Immature natural killer cell (primary cell): Measurements from ENCODE around the gene RFX3. TPM values are rescaled to one million over a fixed set of nuclear protein-coding genes. Genes with fewer than 3 reads are reported as not detected.

Experiments
- DNase-seq, 3 donors: peaks; one replicate each; pipeline ENCODE4 v3.0.0; 2022; ENCODE audit warnings: mixed read lengths in 1 of 3
- H3K27ac Mint-ChIP-seq, 6 donors: one replicate each; pipeline ENCODE4 v1.8.0; 2020; ENCODE audit warnings: mixed read lengths in 6 of 6, mild to moderate bottlenecking in 5 of 6, inconsistent platforms in 4 of 6, moderate library complexity in 3 of 6
- H3K27me3 Mint-ChIP-seq, 3 donors: one replicate each; pipeline ENCODE4 v1.8.0; 2020 to 2021; ENCODE audit warnings: low read depth in 3 of 3, mild to moderate bottlenecking in 3 of 3, mixed read lengths in 3 of 3, moderate library complexity in 3 of 3, inconsistent platforms in 1 of 3
- H3K36me3 Mint-ChIP-seq, 3 donors: one replicate each; pipeline ENCODE4 v1.8.0; 2020; ENCODE audit warnings: mixed read lengths in 3 of 3, inconsistent platforms in 2 of 3, mild to moderate bottlenecking in 2 of 3
- H3K4me1 Mint-ChIP-seq, 2 donors: one replicate each; pipeline ENCODE4 v1.8.0; 2020; ENCODE audit warnings: inconsistent platforms in 2 of 2, mild to moderate bottlenecking in 2 of 2, mixed read lengths in 2 of 2, moderate library complexity in 1 of 2
- H3K4me3 Mint-ChIP-seq, 5 donors: one replicate each; pipeline ENCODE4 v1.8.0; 2020; ENCODE audit warnings: mild to moderate bottlenecking in 5 of 5, mixed read lengths in 5 of 5, inconsistent platforms in 3 of 5, moderate library complexity in 3 of 5
- H3K9me3 Mint-ChIP-seq, 6 donors: one replicate each; pipeline ENCODE4 v1.8.0; 2020; ENCODE audit warnings: mild to moderate bottlenecking in 6 of 6, mixed read lengths in 6 of 6, inconsistent platforms in 4 of 6, moderate library complexity in 3 of 6
- polyA plus RNA-seq, 3 donors: library from polyadenylated mRNA; unstranded; fragments of 300-500 nt; fragmentation: Illumina TruSeq; gene quantifications; one replicate each; pipeline ENCODE4 v1.2.3, GENCODE V29; 2021

Gene RFX3
- polyA plus RNA-seq = 1 to 10 TPM; 4.5 to 6.5 (median 4.5) TPM

- Mint-ChIP-seq H3K36me3 (peaks cover 0 to 8% (median 4%) of the 10 kb centered on the region in 3 donors), H3K9me3 (peaks cover 0 to 2% (median 0%) of the 10 kb centered on the region in 6 donors), H3K4me3 (peak within 1 kb of the TSS; percentile 88 to 97 (median 91)), H3K27ac (peak within 1 kb of the TSS; percentile 94 to 99 (median 98)), H3K4me1 (peaks cover 51 to 72% of the 10 kb centered on the region in 2 donors), H3K27me3 (peaks cover 26 to 38% (median 36%) of the 10 kb centered on the region in 3 donors)
- peak; percentile 91 to 95 (median 94) for DNase-seq
Measured at GRCh38 chr9:3525836-3526164, at the start of gene RFX3. Gene RFX3, minus strand, starts transcription at chr9:3526001. Its CDS starts 130,413 bp downstream, at chr9:3395588.

DNA sequence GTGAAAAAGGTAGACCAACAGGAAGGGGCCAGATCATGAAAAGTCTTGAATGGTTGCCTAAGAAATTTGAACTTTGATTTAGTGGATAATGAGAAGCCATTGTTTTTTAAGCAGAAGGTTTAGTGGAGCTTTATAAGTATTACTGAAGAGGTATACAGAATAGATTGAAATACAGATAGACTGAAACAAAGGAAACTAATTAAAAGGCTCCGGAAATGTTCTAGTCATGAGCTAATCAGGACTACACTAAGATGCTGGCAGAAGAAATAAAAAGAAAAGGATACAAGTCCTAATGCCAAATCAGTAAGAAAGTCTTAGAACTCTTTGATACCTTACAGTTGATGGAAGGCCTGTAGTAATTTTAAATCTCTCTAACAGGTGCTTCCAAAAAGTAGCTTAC lies 45.7 kb upstream of the RFX3 start:
- H3K36me3 Mint-ChIP-seq = peaks cover 0 to 4% (median 4%) of the 10 kb centered on the region in 3 donors
- no peaks in the 10 kb centered on the region for H3K27me3 Mint-ChIP-seq
- no peak for DNase-seq

DNA sequence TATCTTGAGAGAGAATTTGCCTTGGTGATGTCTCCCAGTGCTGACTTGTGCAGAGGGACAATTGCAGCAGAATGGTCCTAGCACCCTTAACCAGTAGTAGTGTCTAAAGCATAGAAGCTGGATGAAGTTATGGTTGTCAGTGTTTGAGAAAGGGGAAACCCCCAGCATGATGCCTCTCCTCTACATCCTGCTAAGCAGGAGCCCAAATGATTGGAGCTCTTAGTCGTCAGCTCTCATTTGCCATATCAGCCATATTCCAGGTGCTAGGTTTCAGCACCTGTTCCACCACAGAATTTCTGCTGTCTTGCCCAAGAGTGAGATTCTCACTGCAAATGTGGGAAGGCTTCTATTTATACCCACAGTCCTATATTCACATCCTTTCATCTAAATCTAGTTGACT lies 43.7 kb upstream of the RFX3 start:
- Mint-ChIP-seq H3K4me1 (no peaks in the 10 kb centered on the region), H3K27ac (peak overlapping the region in 1 of 6 donors; percentile 1), H3K36me3 (peaks cover 3 to 7% (median 4%) of the 10 kb centered on the region in 3 donors), H3K9me3 (no peaks in the 10 kb centered on the region), H3K27me3 (peaks cover 0 to 2% (median 0%) of the 10 kb centered on the region in 3 donors), H3K4me3 (no peak overlapping the region)
- no peak for DNase-seq

More for the DNA sequence above, 45.7 kb upstream of the RFX3 start:
- Mint-ChIP-seq H3K4me3 (no peak overlapping the region), H3K4me1 (no peaks in the 10 kb centered on the region), H3K27ac (no peak overlapping the region), H3K9me3 (no peaks in the 10 kb centered on the region)

DNA sequence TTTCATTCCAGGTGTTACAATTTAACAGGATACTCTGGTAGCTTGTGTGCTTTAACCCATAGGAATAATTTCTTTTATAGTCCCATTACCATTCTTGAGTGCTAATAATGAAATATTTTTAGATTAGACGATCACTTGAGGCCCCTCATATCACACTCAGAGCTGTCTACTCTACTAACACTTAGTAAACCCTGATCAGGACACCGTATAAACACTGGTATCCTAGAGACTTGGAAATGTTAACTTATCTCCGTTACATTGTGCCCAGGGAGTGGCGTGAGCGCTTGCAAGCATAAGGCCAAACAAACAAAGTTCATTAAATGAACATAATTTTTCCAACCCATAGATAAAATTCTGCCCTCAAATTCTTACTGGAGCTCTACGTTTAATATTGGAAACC lies 42.2 kb upstream of the RFX3 start:
- H3K27ac Mint-ChIP-seq = no peak overlapping the region
- peaks cover 3 to 7% (median 4%) of the 10 kb centered on the region in 3 donors for H3K36me3 Mint-ChIP-seq
- no peaks in the 10 kb centered on the region for H3K9me3 Mint-ChIP-seq
- no peak overlapping the region for H3K4me3 Mint-ChIP-seq
- no peaks in the 10 kb centered on the region for H3K4me1 Mint-ChIP-seq
- DNase-seq = no peak
- H3K27me3 Mint-ChIP-seq = peaks cover 0 to 2% (median 0%) of the 10 kb centered on the region in 3 donors

DNA sequence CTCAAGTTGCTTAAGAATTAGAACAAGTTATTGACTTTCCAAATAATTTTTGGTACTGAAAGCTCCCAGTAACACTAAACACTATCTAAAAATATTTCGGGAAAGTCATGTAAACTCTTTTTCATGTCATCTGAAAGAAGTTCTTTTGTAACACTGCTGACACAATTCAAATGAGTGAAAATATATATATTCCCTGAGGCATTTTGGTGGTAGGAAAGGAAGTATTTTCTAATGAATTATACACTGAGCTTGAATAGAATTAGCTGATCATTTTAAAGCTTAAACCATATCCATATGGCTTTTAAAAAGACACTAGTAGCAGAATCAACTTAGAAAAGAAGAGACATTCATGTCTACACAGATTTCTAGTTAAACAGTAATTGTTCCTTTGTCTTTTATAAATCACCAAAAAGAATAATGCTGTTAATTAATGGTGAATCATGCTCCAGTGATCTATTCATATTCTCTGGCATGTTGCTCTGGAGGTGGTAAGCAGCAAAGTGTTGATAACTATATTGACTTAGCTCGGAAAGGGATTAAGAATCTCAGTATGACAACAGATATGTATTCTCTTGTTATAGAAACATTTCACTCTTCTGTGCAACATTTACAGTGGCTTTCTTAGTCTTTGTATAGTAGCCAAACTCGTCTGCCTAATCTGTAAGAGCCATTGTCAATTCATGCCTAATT lies 27.4 kb upstream of the RFX3 start:
- Mint-ChIP-seq H3K36me3 (peaks cover 38 to 56% (median 42%) of the 10 kb centered on the region in 3 donors), H3K4me3 (no peak overlapping the region)

DNA sequence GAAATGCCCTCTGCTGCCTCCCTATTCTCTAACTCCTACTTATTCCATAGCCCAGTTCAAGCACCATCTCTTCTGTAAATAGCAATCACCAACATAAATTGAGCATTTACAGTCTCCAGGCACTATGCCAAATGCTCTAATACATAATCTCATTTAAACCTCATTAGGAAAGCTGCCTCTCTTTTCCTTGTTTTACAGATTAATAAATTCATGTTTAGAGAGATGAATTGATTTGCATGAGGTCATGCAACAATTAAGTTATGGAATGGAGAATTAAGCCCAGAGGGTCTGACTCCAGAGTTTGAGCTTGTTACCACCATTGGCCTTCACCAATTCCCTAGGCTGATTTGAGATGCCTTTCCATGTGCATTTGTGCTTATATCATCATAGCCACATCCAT lies 23.4 kb upstream of the RFX3 start:
- no peak for DNase-seq
- Mint-ChIP-seq H3K27me3 (no peaks in the 10 kb centered on the region), H3K4me3 (no peak overlapping the region), H3K4me1 (no peaks in the 10 kb centered on the region), H3K9me3 (no peaks in the 10 kb centered on the region), H3K36me3 (peaks cover 15 to 34% (median 23%) of the 10 kb centered on the region in 3 donors), H3K27ac (no peak overlapping the region)

More for the DNA sequence above, 27.4 kb upstream of the RFX3 start:
- Mint-ChIP-seq H3K9me3 (no peaks in the 10 kb centered on the region), H3K4me1 (peaks cover 0 to 2% of the 10 kb centered on the region in 2 donors), H3K27me3 (peaks cover 0 to 2% (median 2%) of the 10 kb centered on the region in 3 donors), H3K27ac (no peak overlapping the region)
- no peak for DNase-seq

DNA sequence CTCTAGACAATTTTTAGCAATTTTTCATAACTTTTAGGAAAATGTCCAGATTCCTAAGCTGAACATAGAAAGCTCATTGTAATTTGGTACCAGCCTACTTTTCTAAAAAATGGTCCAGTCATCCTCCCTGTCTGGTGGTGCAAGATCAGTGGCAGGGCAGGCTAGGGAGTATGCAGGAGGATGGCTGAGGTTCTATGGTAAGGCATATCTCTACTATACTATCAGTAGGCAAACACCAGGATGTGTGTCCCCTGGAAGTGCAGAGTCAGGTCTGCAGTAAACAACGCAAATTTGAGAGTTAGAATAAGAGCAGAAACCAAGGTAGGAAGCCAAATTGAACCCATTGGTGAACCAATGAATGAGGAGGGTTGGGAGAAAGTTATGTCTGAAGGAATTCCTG lies 22.8 kb upstream of the RFX3 start:
- H3K27ac Mint-ChIP-seq = peak overlapping the region in 1 of 6 donors; percentile 65
- no peaks in the 10 kb centered on the region for H3K4me1 Mint-ChIP-seq
- peaks cover 9 to 29% (median 21%) of the 10 kb centered on the region in 3 donors for H3K36me3 Mint-ChIP-seq
- H3K27me3 Mint-ChIP-seq = no peaks in the 10 kb centered on the region
- no peak overlapping the region for H3K4me3 Mint-ChIP-seq
- H3K9me3 Mint-ChIP-seq = no peaks in the 10 kb centered on the region
- no peak for DNase-seq

DNA sequence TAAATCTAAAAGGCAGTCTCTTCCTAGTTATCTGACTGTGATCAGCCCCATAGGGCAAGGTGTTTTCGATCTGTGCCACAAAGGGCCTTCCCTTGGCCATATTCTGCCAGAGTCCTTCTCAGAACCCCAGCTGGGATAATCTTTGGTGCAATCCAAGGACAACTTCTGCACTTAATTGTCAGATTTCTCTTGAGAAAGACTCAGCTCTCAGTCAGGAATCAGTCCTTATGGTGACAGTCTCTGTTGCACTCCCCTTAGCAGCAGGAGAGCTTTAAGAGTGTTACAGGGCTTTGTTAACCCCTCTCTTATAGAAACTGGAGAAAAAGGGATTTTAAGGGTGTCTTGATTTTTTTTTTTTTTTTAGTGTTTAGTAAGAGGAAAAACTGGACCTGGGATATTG lies 15.4 kb upstream of the RFX3 start:
- H3K4me1 Mint-ChIP-seq = peaks cover 11 to 22% of the 10 kb centered on the region in 2 donors
- H3K27me3 Mint-ChIP-seq = no peaks in the 10 kb centered on the region
- no peak for DNase-seq
- H3K4me3 Mint-ChIP-seq = no peak overlapping the region
- peaks cover 0 to 11% (median 3%) of the 10 kb centered on the region in 3 donors for H3K36me3 Mint-ChIP-seq
- no peaks in the 10 kb centered on the region for H3K9me3 Mint-ChIP-seq
- peak overlapping the region in 1 of 6 donors; percentile 66 for H3K27ac Mint-ChIP-seq

GRCh38 chr9:3534614-3535404 lies 9.0 kb upstream of the RFX3 start:
- peaks cover 9% of the 10 kb centered on the region in 2 donors for H3K4me1 Mint-ChIP-seq
- H3K27ac Mint-ChIP-seq = peak overlapping the region in 3 of 6 donors; percentile 3 to 46 (median 18)
- H3K4me3 Mint-ChIP-seq = no peak overlapping the region
- no peak for DNase-seq
- no peaks in the 10 kb centered on the region for H3K9me3 Mint-ChIP-seq
- peaks cover 0 to 14% (median 2%) of the 10 kb centered on the region in 3 donors for H3K36me3 Mint-ChIP-seq
- H3K27me3 Mint-ChIP-seq = peaks cover 0 to under 1% (median 0%) of the 10 kb centered on the region in 3 donors

- Mint-ChIP-seq H3K27me3 (peaks cover 0 to 11% (median 6%) of the 10 kb centered on the region in 3 donors), H3K4me1 (peaks cover 35% of the 10 kb centered on the region in 2 donors), H3K27ac (no peak overlapping the region), H3K36me3 (peaks cover 0 to 18% (median 4%) of the 10 kb centered on the region in 3 donors), H3K4me3 (no peak overlapping the region), H3K9me3 (no peaks in the 10 kb centered on the region)
- DNase-seq = no peak
Measured at GRCh38 chr9:3532158-3532557, 6.4 kb upstream of the RFX3 start.

DNA sequence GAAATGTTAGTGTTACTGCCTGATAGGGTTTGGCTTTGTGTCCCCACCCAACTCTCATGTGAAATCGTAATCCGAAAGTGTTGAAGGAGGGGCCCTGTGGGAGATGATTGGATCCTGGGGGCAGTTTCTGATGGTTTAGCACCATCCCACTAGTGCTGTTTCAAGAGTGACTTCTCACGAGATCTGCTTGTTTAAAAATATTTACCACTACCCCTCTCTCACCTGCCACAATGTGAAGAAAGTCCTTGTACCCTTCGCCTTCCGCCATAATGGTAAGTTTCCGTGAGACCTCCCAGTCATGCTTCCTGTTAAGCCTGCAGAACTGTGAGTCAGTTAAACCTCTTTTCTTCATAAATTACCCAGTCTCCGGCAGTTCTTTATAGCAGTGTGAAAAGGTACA lies 2.6 kb upstream of the RFX3 start:
- Mint-ChIP-seq H3K4me3 (peak overlapping the region; percentile 88 to 94 (median 91)), H3K4me1 (peaks cover 52 to 56% of the 10 kb centered on the region in 2 donors), H3K27ac (peak overlapping the region; percentile 94 to 99 (median 98)), H3K9me3 (peaks cover 0 to 2% (median 0%) of the 10 kb centered on the region in 6 donors), H3K27me3 (peaks cover 26 to 38% (median 36%) of the 10 kb centered on the region in 3 donors), H3K36me3 (peaks cover 0 to 14% (median 4%) of the 10 kb centered on the region in 3 donors)
- peak; percentile 71 to 77 (median 75) for DNase-seq

DNA sequence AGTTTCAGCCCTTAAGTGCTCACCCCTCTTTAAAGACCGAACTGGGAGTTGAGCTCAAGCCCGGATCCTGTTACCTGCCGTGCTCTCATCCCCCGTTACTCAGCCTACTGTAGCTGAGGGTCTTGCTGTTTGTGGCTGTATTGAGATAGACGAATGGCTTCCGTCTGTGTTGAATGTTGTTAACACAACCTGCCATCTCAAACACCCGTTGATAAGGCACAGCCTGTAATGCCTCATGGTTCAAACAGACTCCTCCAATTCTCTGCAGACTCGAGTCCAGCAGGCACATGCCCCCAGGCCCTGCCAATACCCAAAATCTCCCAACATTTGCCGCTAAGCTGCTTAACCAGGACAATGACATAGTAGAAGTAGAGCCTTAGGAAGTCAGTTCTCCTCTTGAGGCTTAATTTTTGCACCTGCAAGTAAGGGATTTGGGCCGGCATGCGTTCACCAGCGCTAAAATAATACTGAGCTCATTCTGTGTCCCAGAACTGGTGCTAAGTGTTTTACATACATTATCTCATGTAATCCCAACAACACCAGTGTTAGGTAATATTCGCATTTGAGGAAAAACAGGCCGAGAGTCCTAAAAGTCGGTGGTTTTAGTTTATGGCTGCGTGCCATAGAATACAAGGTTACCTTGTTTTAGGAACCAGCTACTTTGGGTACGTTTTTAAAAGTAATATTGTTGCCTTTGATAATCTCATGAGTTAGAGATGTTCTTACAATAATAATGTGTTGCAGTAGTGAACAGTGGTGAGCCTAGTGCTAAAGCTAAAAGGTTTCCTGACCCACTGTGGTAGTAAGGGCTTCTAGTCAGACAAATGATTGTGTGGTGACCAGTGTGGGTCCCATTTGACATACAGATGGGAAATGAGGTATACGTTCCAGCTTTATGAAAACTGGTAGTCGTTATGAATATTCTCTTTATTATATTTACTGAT lies 1.5 kb upstream of the RFX3 start:
- peaks cover 26 to 38% (median 36%) of the 10 kb centered on the region in 3 donors for H3K27me3 Mint-ChIP-seq
- peaks cover 0 to 11% (median 4%) of the 10 kb centered on the region in 3 donors for H3K36me3 Mint-ChIP-seq
- H3K4me3 Mint-ChIP-seq = peak overlapping the region; percentile 88 to 97 (median 91)
- peak; percentile 13 to 23 (median 14) for DNase-seq
- H3K4me1 Mint-ChIP-seq = peaks cover 51 to 68% of the 10 kb centered on the region in 2 donors
- peaks cover 0 to 2% (median 0%) of the 10 kb centered on the region in 6 donors for H3K9me3 Mint-ChIP-seq
- H3K27ac Mint-ChIP-seq = peak overlapping the region; percentile 94 to 99 (median 98)
